SK-N-SH treated with all-trans-retinoic acid at 6 μM for 48 hours (cell line): Measurements from ENCODE around the gene MPP1.

ENCODE experiments used
- ATAC-seq: fragments of 200-7000 bp; cut with Tn5 transposase; 3 replicates; pipeline ENCODE4 v1.9.1; 2020; ENCODE audit warnings: mild to moderate bottlenecking, moderate library complexity
- BACH2 ChIP-seq: fragments of 250-450 bp; sonication (Bioruptor Pico); IDR thresholded peaks from 2 replicates; pipeline ENCODE4 v1.9.0; 2021; ENCODE audit warnings: mild to moderate bottlenecking, borderline replicate concordance
- CREB5 ChIP-seq: fragments of 250-450 bp; sonication (Bioruptor Pico); IDR thresholded peaks from 2 replicates; pipeline ENCODE4 v1.5.1; 2020; ENCODE audit warnings: low read depth, mild to moderate bottlenecking, moderate library complexity
- CSDC2 ChIP-seq: fragments of 250-450 bp; sonication (Bioruptor Pico); IDR thresholded peaks from 2 replicates; pipeline ENCODE4 v1.5.0; 2020; ENCODE audit warnings: mild to moderate bottlenecking, moderate library complexity
- CSRNP3 ChIP-seq: fragments of 250-450 bp; sonication (Bioruptor Pico); IDR thresholded peaks from 2 replicates; pipeline ENCODE4 v1.5.1; 2021; ENCODE audit warnings: mild to moderate bottlenecking, moderate library complexity
- ESRRG ChIP-seq: fragments of 250-450 bp; sonication (Bioruptor Pico); IDR thresholded peaks from 2 replicates; pipeline ENCODE4 v1.6.1; 2021; ENCODE audit warnings: mild to moderate bottlenecking
- GLIS3 ChIP-seq: fragments of 250-450 bp; sonication (Bioruptor Pico); IDR thresholded peaks from 2 replicates; pipeline ENCODE4 v1.5.0; 2020; ENCODE audit warnings: mild to moderate bottlenecking, moderate library complexity
- ISL1 ChIP-seq: fragments of 250-450 bp; sonication (Bioruptor Pico); IDR thresholded peaks from 2 replicates; pipeline ENCODE4 v2.1.2; 2022; ENCODE audit warnings: mild to moderate bottlenecking, moderate library complexity
- OSR1 ChIP-seq: fragments of 250-450 bp; sonication (Bioruptor Pico); IDR thresholded peaks from 2 replicates; pipeline ENCODE4 v1.8.0; 2022; ENCODE audit warnings: moderate library complexity, mild to moderate bottlenecking, inconsistent platforms
- PATZ1 ChIP-seq: fragments of 250-450 bp; sonication (Bioruptor Pico); IDR thresholded peaks from 2 replicates; pipeline ENCODE4 v1.8.0; 2020; ENCODE audit warnings: mild to moderate bottlenecking, moderate library complexity, borderline replicate concordance
- POU6F1 ChIP-seq: fragments of 250-450 bp; sonication (Bioruptor Pico); IDR thresholded peaks from 2 replicates; pipeline ENCODE4 v1.8.0; 2021; ENCODE audit warnings: low read depth, mild to moderate bottlenecking, moderate library complexity, borderline replicate concordance
- PPARA ChIP-seq: fragments of 250-450 bp; sonication (Bioruptor Pico); IDR thresholded peaks from 2 replicates; pipeline ENCODE4 v1.5.0; 2020; ENCODE audit warnings: mild to moderate bottlenecking, borderline replicate concordance
- RARB ChIP-seq: fragments of 250-450 bp; sonication (Bioruptor Pico); IDR thresholded peaks from 2 replicates; pipeline ENCODE4 v1.8.0; 2021; ENCODE audit warnings: mild to moderate bottlenecking, moderate library complexity
- SNAI2 ChIP-seq: fragments of 250-450 bp; sonication (Bioruptor Pico); IDR thresholded peaks from 2 replicates; pipeline ENCODE4 v1.5.0; 2020; ENCODE audit warnings: mild to moderate bottlenecking, moderate library complexity
- TCF4 ChIP-seq: fragments of 250-450 bp; sonication (Bioruptor Pico); IDR thresholded peaks from 2 replicates; pipeline ENCODE4 v1.8.0; 2021; ENCODE audit warnings: mild to moderate bottlenecking, moderate library complexity, borderline replicate concordance
- TOX ChIP-seq: fragments of 250-450 bp; sonication (Bioruptor Pico); IDR thresholded peaks from 2 replicates; pipeline ENCODE4 v1.8.0; 2021; ENCODE audit warnings: mild to moderate bottlenecking, moderate library complexity, borderline replicate concordance
- TSHZ2 ChIP-seq: fragments of 250-450 bp; sonication (Bioruptor Pico); IDR thresholded peaks from 2 replicates; pipeline ENCODE4 v1.5.0; 2020; ENCODE audit warnings: mild to moderate bottlenecking, moderate library complexity
- ZC3H10 ChIP-seq: fragments of 250-450 bp; sonication (Bioruptor Pico); IDR thresholded peaks from 2 replicates; pipeline ENCODE4 v1.5.1; 2021; ENCODE audit warnings: mild to moderate bottlenecking, moderate library complexity
- ZFP3 ChIP-seq: fragments of 250-450 bp; sonication (Bioruptor Pico); IDR thresholded peaks from 2 replicates; pipeline ENCODE4 v1.5.0; 2020; ENCODE audit warnings: mild to moderate bottlenecking, moderate library complexity
- ZFP30 ChIP-seq: fragments of 450-650 bp; formaldehyde crosslinking; IDR thresholded peaks from 2 replicates; pipeline ENCODE4 v1.5.0; 2022; ENCODE audit warnings: mild to moderate bottlenecking, moderate library complexity
- ZNF565 ChIP-seq: fragments of 450-650 bp; formaldehyde crosslinking; conservative IDR thresholded peaks from 2 replicates; pipeline ENCODE4 v1.5.0; 2020; ENCODE audit warnings: low read depth, mild to moderate bottlenecking, moderate library complexity
- ZNF8 ChIP-seq: fragments of 450-650 bp; formaldehyde crosslinking; IDR thresholded peaks from 2 replicates; pipeline ENCODE4 v1.5.0; 2020; ENCODE audit warnings: mild to moderate bottlenecking, moderate library complexity

MPP1 gene

GRCh38 chrX:154758696-154759095, 46.6 kb downstream of the MPP1 start (continued):
- TF ChIP-seq PATZ1 (no peak), CREB5 (CRISPR knock-in tag) (no peak), ZNF8 (CRISPR knock-in tag) (no peak), RARB (no peak)

GRCh38 chrX:154751669-154752271, 53.5 kb downstream of the MPP1 start:
- no peak for TF ChIP-seq TCF4 (CRISPR knock-in tag)
- no peak for TF ChIP-seq ZFP3
- no peak for TF ChIP-seq CSRNP3
- TF ChIP-seq ESRRG (CRISPR knock-in tag), result no peak
- TF ChIP-seq ZNF565 (CRISPR knock-in tag), result no peak
- TF ChIP-seq CSDC2, result no peak
- TF ChIP-seq CREB5 (CRISPR knock-in tag), result no peak
- TF ChIP-seq ZFP30, result no peak
- no peak for TF ChIP-seq POU6F1 (CRISPR knock-in tag)
- TF ChIP-seq BACH2 (CRISPR knock-in tag), result no peak
- no peak for TF ChIP-seq TSHZ2 (CRISPR knock-in tag)
- TF ChIP-seq PPARA (CRISPR knock-in tag), result no peak
- no peak for TF ChIP-seq TOX (CRISPR knock-in tag)
- TF ChIP-seq SNAI2 (CRISPR knock-in tag), result no peak
- no peak for TF ChIP-seq OSR1 (CRISPR knock-in tag)
- no peak for TF ChIP-seq ZC3H10 (CRISPR knock-in tag)
- TF ChIP-seq, all 23 proteins: peak for 0
- no peak for ATAC-seq

GRCh38 chrX:154751203-154751668, 54.0 kb downstream of the MPP1 start:
- TF ChIP-seq TOX (CRISPR knock-in tag) (no peak), ZC3H10 (CRISPR knock-in tag) (no peak), GLIS3 (no peak), BACH2 (CRISPR knock-in tag) (no peak), TCF4 (CRISPR knock-in tag) (no peak), CSDC2 (no peak), ZNF8 (CRISPR knock-in tag) (no peak), ISL1 (CRISPR knock-in tag) (no peak), CREB5 (CRISPR knock-in tag) (no peak), CSRNP3 (no peak), PPARA (CRISPR knock-in tag) (no peak), ZFP30 (no peak), OSR1 (CRISPR knock-in tag) (no peak), RARB (no peak), PATZ1 (no peak), ZFP3 (no peak)
- TF ChIP-seq, all 23 proteins: peak for 0
- no peak for ATAC-seq
